Left ventricle myocardium inferior (tissue), 1 donor: ENCODE data around the gene PARVG. TPM values are rescaled to one million over a fixed set of nuclear protein-coding genes. Genes with fewer than 3 reads are reported as not detected.

Experiments used
- DNase-seq: peaks from one replicate; pipeline ENCODE4 v3.0.0-alpha.2; 2020
- H3K27ac ChIP-seq: fragments of 200-600 bp; replicated peaks from 2 replicates; pipeline ENCODE4 v1.8.0; 2021
- H3K27me3 ChIP-seq: fragments of 200-600 bp; 2 replicates; pipeline ENCODE4 v1.8.0; 2021; ENCODE audit warnings: low read depth
- H3K36me3 ChIP-seq: fragments of 200-600 bp; 2 replicates; pipeline ENCODE4 v1.8.0; 2021
- H3K4me1 ChIP-seq: fragments of 200-600 bp; 2 replicates; pipeline ENCODE4 v1.8.0; 2021
- H3K4me3 ChIP-seq: fragments of 200-600 bp; 2 replicates; pipeline ENCODE4 v1.8.0; 2021; ENCODE audit warnings: mild to moderate bottlenecking, moderate library complexity
- H3K9me3 ChIP-seq: fragments of 200-600 bp; replicated peaks from 2 replicates; pipeline ENCODE4 v1.8.0; 2021
- CTCF ChIP-seq: fragments of 200-600 bp; IDR thresholded peaks from 2 replicates; pipeline ENCODE4 v1.8.0; 2021; ENCODE audit warnings: antibody characterized with exemption, mild to moderate bottlenecking, borderline replicate concordance
- intact Hi-C: fragments of 100-400 bp; cut with micrococcal nuclease; formaldehyde crosslinking; loops from one replicate; pipeline ENCODE4 v1.11.0; 2022
- total RNA-seq: library from RNA; stranded (reverse); fragmentation: NEBNext Ultra II Directional; extraction: Animal tissue kit (Norgen Biotek cat#: 25700); gene quantifications from one replicate; pipeline ENCODE4 v1.2.1, GENCODE V29; 2021
- donor health status: DM: no; HTN: yes; CAD: no; lungs with severe emphysema.

PARVG gene
- total RNA-seq, 1 donor from 2014 or later, result 2.8 TPM

DNA sequence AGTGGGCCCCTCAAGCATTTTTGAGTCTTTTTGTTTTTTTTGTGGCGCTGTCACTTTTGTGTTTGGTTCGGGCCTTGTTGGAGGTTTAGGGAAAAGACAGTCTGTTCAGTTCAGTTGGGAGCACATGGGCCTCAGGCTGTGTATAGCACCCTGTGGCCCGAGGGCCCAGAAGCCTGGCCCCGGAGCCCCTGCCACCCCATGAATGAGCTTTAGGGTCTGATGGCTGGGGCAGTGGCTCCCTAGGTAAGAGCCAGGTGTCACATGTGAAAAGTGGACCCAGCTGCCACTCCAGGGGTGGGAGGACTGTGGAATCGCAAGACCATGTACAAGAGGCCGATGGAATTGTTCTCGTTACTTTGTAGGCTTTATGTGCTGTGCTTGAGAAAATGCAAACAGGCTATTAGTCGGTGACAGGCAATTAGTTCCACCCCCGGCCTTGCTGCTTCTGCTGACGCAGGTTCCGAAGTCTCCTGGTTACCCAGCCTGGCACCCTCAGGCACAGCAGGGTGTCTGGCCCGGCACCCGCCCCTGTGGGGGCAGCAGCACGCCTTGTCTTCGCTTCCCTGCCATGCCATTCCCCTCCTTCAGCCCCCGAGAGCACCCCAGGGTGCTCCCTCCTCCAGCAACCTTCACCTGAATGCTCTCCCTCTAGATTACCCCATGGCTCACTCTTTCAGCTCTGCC is 38.2 kb upstream of the PARVG start:
- Histone ChIP-seq H3K36me3 (peaks cover 36% of the 10 kb centered on the region), H3K4me3 (no peak overlapping the region), H3K27me3 (no peaks in the 10 kb centered on the region), H3K9me3 (peaks cover 5% of the 10 kb centered on the region), H3K27ac (peak overlapping the region; percentile 88), H3K4me1 (peaks cover 65% of the 10 kb centered on the region)
- intact Hi-C loops, result no loop called here
- no peak for DNase-seq
- TF ChIP-seq CTCF, result no peak

DNA sequence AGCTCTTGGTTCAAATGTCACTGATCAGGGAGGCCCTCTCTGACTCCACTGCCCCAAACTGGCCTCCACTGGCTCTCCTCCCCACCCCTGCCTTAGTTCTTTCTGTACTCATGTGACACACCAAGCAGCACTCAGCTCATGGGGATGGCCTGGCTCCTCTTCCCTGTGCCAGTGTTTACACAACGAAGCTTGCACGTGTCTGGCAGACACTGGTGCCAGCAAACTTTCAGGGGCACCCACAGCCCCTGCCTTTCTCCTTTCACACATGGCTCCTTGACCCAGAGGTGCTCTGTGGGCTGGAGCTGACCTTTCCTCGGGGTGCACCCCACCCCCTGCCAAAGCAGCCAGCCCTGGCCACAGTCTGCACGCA is 37.6 kb upstream of the PARVG start:
- H3K4me1 ChIP-seq, result peaks cover 65% of the 10 kb centered on the region
- H3K27ac ChIP-seq, result peak overlapping the region; percentile 88
- H3K4me3 ChIP-seq, result no peak overlapping the region
- peaks cover 36% of the 10 kb centered on the region for H3K36me3 ChIP-seq
- no peak for DNase-seq
- intact Hi-C loops, result no loop called here
- no peaks in the 10 kb centered on the region for H3K9me3 ChIP-seq
- no peaks in the 10 kb centered on the region for H3K27me3 ChIP-seq
- TF ChIP-seq CTCF, result no peak

GRCh38 chr22:44143579-44143978 is 37.1 kb upstream of the PARVG start:
- intact Hi-C loops, result no loop called here
- TF ChIP-seq CTCF, result no peak
- no peak for DNase-seq
- H3K4me3 ChIP-seq, result no peak overlapping the region
- H3K27ac ChIP-seq, result peak overlapping the region; percentile 88
- H3K4me1 ChIP-seq, result peaks cover 61% of the 10 kb centered on the region
- no peaks in the 10 kb centered on the region for H3K9me3 ChIP-seq
- H3K27me3 ChIP-seq, result no peaks in the 10 kb centered on the region
- H3K36me3 ChIP-seq, result peaks cover 35% of the 10 kb centered on the region

DNA sequence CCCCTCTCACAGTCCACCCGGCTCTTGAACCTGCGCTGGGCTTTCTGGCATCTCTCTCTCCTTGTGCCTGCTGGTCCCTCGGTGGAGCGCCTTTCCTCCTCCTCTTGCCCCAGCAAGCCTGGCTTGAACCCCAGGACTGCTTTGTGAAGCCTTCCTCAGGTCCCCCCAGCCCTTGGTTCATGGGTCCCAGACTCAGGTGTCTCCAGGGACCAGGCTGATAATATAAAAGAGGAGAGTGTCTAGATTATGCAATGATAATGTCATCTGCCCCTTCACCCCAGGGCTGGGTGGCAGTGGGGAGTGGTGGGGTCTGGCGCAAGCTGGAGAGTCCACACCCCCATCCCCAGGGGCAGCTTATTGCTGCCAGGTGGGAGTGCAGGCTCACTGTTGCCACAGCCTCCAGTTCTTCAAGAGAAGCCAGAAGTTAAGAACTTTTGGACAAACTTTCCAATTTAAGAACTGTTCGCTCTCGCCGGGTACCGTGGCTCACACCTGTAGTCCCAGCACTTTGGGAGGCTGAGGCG is 36.6 kb upstream of the PARVG start:
- H3K36me3 ChIP-seq, result peaks cover 35% of the 10 kb centered on the region

DNA sequence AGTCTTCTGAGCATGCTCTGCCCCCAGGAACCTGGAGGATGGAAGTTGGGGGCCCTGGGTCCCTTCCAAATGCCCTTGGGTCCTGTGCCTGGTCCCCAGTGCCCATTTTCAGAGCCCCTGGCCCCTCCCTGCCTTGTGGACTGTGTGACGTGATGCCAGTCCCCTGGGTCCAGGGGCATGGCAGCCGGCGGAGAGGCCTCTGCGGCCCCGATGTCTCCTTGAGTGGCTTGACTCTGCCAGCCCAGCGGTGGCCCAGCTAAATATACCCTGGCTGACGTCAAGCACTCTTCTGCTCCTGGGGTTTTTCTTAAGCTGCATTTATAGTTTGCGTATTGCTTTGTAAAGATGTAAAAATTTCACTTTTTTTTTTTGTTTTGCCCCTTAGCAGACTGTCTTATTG is 35.2 kb upstream of the PARVG start:
- Histone ChIP-seq H3K9me3 (no peaks in the 10 kb centered on the region), H3K4me1 (peaks cover 41% of the 10 kb centered on the region), H3K4me3 (no peak overlapping the region), H3K36me3 (peaks cover 39% of the 10 kb centered on the region), H3K27ac (peak overlapping the region; percentile 88), H3K27me3 (no peaks in the 10 kb centered on the region)
- no peak for TF ChIP-seq CTCF
- DNase-seq, result peak; percentile 69
- intact Hi-C loops, result no loop called here

More for the DNA sequence above, 36.6 kb upstream of the PARVG start:
- Histone ChIP-seq H3K4me1 (peaks cover 56% of the 10 kb centered on the region), H3K9me3 (no peaks in the 10 kb centered on the region), H3K27ac (peak overlapping the region; percentile 88), H3K4me3 (no peak overlapping the region), H3K27me3 (no peaks in the 10 kb centered on the region)
- no peak for TF ChIP-seq CTCF
- no peak for DNase-seq
- intact Hi-C loops, result no loop called here
